AG09309 (cell line): ENCODE results near the gene CD52.
"Not testable (repeated sequence)": the region's sequence is repeated elsewhere in the genome, so short reads cannot be mapped to it uniquely, and the experiment has no call there.

Experiments used
- DNase-seq: peaks from one replicate; pipeline ENCODE4 v3.0.0-alpha.2; 2010; ENCODE audit warnings: low read depth
- H3K4me3 ChIP-seq: 2 replicates; pipeline ENCODE4 v1.5.1; 2011; ENCODE audit warnings: mild to moderate bottlenecking, low read depth, low read length, moderate library complexity; ENCODE audit not compliant: control insufficient read depth
- CTCF ChIP-seq: IDR thresholded peaks from 2 replicates; pipeline ENCODE4 v1.5.1; 2011; ENCODE audit warnings: mild to moderate bottlenecking, low read depth, low read length, inconsistent platforms; ENCODE audit not compliant: insufficient read depth, control insufficient read depth; ENCODE audit errors: missing control alignments

The CD52 gene

DNA sequence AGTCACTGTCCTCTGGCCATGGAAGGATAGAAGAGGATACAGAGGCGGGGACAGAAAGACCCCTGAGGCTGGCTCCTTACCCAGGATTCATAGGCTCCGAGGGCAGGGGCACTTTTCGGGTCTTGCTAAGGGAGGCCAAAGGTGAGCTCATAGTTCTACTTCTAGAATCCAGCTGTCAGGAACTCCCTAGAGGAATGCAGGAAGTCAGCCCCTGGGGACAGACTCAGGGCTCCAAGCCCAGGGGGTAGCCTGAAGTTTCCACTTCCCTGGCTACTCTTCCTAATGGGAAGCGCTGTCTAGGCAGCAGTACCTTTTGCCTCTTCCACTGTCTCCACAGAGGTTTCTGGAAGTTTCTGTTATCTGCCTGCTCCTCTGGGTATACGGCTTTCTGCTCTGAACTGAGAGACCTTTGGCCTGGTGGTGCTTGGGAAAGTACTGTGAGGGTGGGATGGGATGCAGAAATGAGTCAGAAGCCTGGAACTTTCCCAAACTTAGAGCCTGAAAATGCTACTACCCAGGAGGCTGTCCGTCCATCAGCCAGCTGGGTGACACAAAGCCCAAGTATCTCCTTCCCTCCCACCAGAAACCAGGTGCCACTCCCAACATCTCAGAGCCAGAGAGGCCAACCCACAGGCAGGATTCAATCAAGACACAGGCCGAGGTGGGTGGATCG is 14.9 kb upstream of the CD52 start:
- H3K4me3 ChIP-seq = no peak overlapping the region

GRCh38 chr1:26305667-26306289 is 12.0 kb upstream of the CD52 start:
- DNase-seq = no peak
- H3K4me3 ChIP-seq = peak overlapping the region; percentile 85
- TF ChIP-seq CTCF = no peak

More for the DNA sequence above, 14.9 kb upstream of the CD52 start:
- TF ChIP-seq CTCF = no peak
- no peak for DNase-seq

DNA sequence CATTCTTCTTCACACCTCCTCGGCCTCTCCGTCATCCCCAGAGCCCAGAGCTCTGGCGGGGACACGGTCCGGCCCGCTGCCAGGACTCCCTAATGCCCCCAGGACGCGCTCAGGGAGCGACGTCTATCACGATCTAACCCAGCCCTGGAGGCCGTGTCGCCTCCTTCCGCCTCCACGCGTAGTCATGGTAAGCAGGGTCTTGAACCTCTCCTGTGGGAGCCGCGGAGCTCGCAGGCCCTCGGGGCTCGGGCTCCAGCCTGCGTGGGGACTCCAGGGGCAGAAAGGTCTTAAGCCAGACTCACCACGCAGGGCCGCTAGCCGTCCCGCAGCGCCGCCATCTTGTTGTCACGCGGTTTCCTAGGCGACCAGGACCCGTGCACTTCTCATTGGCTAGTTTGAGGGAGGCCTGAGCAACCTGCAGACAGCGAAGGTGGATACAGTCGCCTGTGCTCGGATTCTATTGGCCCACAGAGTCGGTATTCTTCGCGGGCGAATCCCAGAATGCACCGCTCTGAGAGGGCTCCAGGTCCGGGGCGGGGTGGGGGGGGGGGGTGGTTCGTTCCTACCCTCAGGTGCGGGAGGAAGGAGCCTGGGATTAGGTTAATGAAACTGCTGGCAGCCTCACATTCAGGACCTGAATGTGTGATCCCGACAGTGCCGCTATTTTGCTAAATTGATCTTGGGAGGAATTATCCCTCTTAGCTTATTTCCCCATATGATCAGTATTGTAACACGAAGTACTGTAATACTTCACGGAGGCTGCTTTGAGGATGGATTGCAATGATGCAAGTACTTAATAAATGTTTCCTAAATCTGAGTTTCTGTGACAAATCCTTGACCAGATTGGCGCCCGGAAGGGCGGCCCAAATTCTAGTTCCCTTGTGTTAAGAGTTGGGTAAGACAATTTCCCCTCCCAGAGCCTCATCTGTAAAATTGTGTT is 11.2 kb upstream of the CD52 start, which contains the start of gene UBXN11:
Gene UBXN11, minus strand, starts transcription at position 347 of the 940 bp plus-strand sequence. CDS start 3,753 bp downstream, outside the sequence.
- peak within 1 kb of the TSS; percentile 85 for H3K4me3 ChIP-seq
- DNase-seq = peak; percentile 69
- no peak for TF ChIP-seq CTCF

DNA sequence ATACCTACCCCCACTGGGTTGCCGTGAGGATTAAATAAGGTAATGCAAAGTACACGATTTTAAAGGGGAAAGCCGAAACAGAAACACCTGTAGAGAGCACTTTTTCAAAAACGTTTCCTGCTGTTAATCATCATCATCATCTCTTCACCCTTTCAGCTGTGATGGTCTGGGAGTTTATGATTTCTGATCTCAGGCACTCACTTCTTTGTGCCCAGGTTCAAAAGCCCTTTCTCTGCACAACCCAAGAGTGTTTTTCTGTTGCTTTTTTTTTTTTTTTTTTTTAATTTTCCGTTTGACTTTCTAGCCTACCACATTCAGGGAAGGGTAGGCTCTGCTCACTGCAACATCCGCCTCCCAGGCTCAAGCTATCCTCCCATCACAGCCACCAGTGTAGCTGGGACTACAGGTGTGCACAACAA is 10.4 kb upstream of the CD52 start:
- no peak overlapping the region for H3K4me3 ChIP-seq
- no peak for TF ChIP-seq CTCF

DNA sequence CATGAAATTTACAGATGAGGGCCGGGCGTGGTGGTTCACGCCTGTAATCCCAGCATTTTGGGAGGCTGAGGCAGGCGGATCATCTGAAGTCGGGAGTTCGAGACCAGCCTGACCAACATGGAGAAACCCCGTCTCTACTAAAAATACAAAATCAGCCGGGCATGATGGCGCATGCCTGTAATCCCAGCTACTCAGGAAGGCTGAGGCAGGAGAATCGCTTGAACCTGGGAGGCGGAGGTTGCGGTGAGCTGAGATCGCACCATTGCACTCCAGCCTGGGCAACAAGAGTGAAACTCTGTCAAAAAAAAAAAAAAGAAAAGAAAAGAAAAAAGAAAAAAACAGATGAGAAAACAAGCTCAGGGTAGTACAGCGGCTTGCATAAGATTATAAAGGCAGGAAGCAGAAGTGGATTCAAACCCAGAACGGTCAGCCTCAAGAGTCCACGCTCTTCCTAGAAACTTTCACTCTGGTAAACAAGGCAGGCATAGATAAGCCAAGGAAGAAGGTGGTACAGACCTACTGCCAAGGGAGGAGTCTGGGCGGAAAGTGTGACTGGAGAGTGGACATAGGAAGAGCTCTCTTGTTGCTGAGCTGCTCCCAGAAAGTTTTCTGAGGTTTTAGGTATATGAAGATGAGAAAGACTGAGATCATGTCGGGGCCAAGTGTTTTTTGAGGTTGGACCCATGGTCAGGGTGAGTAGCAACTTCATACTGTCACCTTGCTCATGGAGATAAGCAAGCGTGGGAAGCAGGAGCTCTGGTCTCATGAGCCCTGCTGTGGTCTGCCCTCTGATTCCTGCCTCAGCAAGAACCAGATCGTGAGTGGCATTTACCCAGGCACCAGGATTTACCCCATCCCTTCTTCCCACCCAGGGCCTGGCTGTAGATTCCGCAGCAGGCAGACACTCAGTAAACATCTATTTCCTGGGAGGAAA is 9.5 kb upstream of the CD52 start:
- DNase-seq, H3K4me3 ChIP-seq: not testable (repeated sequence)

More for the DNA sequence above, 10.4 kb upstream of the CD52 start:
- DNase-seq = no peak

GRCh38 chr1:26314501-26314900 is 3.3 kb upstream of the CD52 start:
- TF ChIP-seq CTCF = no peak
- H3K4me3 ChIP-seq = no peak overlapping the region
- no peak for DNase-seq
